HG03460 (cell line): Measurements from ENCODE around the gene STAG3.
A peak's percentile ranks its signal among the peaks of the same experiment; 100 is the strongest.

Source experiments
- ATAC-seq: cut with Tn5 transposase; IDR thresholded peaks from one replicate; pipeline ENCODE4 v1.9.1; 2021; ENCODE audit not compliant: unreplicated experiment

Gene STAG3

GRCh38 chr7:100154651-100155491 is 22.8 kb upstream of the STAG3 start:
- no peak for ATAC-seq

DNA sequence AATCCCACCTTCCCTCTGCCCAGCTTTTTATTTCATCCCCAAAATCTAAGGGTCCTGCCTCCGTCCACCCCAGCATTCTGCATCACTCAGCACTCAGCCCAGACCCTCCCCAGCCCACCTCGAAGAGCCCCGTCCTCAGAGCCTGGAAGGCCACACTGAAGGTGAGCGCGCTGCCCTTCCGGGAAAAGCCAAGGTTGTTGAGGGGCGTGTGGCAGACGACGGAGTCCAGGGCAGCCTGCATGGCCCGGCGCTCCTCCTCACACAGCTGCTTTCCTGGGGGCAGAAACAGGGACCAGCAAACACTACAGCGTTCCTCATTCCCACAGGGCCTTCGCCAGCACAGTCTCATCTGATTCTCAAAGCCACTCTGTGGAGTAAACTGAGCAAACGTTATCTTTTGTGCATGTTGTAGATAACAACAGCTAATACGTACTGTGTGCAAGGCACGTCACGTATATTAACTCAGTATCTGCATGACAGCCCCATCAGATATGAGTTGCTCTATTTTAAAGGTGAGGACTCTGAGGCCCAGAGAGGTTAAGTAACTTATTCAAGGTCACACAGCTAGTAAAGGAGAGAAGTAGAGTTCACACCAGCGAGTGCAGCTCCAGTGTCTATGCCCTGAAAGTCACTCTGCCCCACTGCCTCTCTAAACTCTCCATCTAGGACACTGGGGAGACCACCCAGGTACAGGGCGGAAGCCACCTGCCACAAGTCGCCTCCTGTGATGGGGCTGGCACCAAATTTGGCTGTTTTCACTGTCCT is 22.0 kb upstream of the STAG3 start:
- no peak for ATAC-seq

DNA sequence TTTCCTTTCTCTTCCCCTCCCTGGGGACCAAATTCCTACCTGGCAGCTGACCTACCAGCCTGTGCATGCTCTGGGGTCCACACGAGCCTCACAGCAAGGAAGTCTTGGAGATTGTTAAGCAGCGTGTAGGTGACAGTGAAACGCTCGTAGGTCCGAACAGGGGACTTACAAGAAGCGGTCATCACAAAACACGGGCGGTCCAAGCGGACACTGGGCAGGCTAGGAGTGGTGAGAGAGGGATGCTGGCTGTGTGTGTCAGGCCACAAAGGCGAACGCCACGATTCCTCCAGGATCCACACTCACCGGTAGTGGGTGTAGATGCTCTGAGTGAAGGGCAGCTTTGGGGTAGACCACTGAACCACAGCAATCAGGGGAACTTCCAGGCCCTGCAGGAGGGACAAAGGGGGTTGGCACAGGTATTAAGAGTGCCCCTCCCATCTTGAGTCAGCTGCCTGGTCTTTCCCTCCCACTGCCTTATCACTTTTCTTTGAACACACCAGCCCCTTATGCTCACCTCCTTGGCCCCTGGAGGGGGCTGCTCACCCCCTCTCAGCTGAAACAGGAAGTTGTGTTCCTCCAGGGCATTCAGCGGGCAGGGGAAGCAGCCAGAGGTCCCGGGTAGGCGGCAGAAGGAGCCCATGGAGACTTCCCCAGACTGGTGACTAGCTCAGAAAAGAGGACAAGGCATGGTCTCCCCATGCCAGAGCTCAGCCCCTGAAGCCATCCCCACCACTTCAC is 21.2 kb upstream of the STAG3 start:
- no peak for ATAC-seq

DNA sequence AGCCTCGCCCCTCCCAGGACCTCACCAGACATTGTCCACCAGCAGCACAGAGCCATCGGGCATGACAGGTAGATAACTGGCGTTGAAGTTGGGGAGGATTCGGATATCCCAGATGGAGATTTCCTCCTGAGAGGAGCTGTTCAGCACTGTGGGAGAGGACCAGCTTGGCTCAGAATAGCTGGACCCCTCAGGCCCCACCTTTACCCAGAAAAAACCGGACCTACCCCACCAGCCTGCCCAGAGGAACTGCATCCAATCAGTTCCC is 20.7 kb upstream of the STAG3 start:
- ATAC-seq, result no peak

GRCh38 chr7:100157334-100158228 is 20.1 kb upstream of the STAG3 start:
- ATAC-seq, result no peak

DNA sequence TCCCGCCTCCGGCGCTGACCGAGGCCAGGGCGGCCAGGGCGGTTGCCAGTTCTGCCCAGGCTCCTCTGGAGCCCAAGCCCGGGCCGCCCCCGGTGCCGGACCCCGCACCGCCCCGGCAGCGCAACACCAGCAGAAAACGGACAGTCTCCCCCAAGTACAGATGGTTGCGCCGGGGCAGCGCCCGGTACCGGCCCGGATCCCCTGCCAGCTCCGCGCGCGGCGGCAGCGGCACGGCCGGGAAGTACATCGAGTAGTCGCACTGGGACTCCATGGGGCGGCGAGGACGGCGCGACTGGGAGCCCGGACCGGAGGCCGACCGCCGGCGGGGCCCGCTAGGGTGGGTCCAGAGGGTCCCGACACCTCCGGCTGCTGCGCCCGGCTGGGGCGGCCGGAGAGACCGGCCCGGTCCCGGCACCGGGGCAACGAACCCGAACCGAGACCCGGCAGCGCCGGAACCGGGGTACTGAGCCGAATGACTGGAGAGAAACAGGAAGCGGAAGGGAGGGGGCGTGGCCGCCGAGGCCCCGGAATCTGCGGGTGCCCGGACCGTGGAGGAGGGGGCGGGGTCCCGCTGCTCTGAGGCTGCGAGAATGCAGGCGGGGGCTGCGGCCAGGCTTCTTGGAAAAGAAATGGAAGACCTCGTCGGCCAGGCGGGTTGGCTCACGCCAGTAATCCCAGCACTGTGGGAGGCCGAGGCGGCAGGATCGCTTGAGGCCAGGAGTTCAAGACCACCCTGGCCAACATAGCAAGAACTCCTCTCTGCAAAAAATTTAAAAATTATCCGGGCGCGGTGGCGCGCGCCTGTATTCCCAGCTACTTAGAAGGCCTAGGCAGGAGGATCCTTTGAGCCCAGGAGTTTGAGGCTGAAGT is 19.3 kb upstream of the STAG3 start, which contains the start of gene TRAPPC14:
TRAPPC14 (minus strand) TSS at position 495 of the 870 bp plus-strand sequence; CDS start at position 271, 224 bp downstream.
- peak; percentile 61 for ATAC-seq

- no peak for ATAC-seq
These were observed 18.6 kb upstream of the STAG3 start for GRCh38 chr7:100159099-100159623.

DNA sequence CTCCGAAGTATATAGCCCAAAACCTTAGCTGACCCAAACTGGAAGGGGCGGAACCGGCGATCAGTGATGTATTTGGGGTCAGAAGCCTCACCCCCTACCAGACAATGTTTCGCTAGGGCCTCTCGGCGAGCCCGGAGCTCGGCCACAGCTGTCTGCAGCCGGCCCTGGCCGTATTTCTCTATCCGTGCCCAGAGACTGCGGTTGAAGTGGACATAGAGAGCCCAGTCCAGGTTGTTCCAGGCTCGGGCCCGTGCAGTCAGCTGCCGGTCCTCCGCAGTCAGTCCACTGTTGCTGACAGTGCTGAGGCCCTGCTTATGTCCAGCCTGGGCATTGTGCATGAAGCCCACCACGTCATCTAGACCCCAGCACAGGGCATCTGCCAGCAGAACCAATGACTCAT is 17.7 kb upstream of the STAG3 start:
- no peak for ATAC-seq

GRCh38 chr7:100163006-100163531 is 14.6 kb upstream of the STAG3 start:
- ATAC-seq, result no peak

- ATAC-seq, result no peak
These were observed 13.8 kb upstream of the STAG3 start for GRCh38 chr7:100163871-100164270.

DNA sequence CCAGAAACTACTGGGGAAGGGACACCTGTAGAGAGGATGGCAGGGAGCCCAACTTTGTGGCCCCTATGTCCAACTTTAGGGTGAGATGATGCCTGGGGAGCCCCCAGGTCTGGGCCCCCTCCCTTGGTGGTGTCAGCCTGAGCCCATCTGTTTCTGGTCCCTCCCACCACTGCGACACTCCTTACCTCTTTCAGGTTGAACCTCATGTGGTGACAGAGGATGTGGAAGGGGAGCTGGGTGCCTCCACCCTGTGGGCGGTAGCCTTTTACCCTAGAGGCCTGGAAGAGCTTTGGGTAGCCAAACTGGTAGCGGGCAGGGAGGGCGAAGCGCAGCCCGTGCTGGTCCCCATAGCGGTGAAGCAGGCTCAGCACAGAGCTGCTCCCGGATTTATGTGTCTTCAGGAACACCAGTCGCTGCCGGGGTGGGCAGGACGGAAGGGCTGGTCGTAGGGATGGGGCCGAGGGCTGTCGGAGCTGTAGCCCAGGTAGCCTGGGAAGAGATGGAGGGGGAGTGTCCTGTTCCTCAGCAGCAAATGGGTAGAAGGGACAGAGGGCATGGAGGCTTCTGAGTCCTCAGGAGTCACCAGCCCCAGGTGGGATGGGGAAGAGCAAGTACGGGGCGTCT is 11.3 kb upstream of the STAG3 start:
- ATAC-seq, result no peak

GRCh38 chr7:100166970-100167911 is 10.5 kb upstream of the STAG3 start:
- ATAC-seq, result no peak

GRCh38 chr7:100167912-100168323 is 9.8 kb upstream of the STAG3 start:
- ATAC-seq, result no peak

- no peak for ATAC-seq
These were observed 8.4 kb upstream of the STAG3 start for GRCh38 chr7:100169147-100169850.

DNA sequence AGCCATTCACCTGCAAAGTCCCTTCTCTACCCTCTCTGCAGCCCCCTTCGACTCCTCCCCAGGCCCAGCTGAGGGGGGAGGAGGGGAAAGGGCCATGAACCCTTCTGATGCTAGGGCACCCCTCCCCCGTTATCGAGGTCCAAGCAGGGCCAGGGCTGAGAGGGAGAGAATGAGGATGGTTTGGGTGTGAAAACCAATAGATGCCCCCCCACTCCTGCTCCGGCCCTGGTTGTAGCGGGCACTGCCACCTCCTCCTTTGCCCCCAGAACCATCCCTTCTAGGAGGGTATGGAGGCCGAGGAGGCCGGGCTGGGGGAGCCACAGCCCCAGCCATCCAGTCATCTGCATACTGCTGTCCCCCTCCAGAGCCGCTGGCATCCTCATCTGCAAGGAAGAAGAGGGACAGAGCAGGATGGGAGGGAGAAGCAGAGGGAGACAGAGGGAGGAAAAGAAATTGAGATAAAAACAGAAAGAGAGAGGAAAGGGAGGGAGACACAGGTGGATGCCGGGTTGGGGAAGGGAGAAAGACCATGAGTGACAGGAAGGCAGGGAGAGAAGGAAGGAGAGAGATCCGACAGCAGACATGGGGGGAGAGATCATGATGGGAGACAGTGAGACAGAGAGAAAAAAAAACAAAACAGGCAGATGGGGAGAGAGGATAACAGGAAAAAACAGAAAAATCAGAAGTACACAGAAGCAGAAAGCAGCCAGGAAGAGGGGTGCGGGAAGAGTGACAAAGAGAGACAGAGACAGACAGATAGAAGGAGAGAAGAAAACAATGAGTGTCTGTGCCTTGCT is 7.4 kb upstream of the STAG3 start:
- no peak for ATAC-seq

DNA sequence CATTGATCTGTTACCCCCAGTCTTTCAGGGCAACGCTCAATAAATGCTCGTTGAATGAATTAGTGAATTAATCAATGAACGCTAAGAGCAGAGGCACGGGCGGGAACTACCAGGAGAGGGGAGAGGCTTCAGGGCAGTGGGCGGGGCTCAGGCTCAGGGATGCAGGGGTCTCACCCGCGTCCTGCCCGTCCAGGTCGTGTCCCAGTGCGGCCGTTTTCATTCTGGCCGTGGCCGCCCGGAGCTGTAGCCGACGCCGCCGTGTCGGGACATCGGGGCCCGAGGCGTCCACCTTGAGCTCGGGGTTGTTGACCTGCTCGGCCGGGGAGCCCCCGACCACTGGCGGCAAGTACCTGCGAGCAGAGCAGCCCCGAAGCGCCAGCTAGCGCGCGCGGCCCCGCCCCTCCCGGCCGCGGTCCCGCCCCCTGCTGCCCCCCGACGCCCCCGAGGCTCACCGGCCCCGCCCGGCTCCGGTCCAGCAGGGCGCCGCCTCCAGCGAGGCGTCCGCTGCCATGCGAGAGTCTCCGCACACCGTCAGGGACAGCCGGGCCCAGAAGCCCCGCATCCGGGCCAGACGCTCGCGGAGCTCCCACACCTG is 6.5 kb upstream of the STAG3 start:
- ATAC-seq, result no peak
